ENCODE results near the gene LYPD6.

DNA sequence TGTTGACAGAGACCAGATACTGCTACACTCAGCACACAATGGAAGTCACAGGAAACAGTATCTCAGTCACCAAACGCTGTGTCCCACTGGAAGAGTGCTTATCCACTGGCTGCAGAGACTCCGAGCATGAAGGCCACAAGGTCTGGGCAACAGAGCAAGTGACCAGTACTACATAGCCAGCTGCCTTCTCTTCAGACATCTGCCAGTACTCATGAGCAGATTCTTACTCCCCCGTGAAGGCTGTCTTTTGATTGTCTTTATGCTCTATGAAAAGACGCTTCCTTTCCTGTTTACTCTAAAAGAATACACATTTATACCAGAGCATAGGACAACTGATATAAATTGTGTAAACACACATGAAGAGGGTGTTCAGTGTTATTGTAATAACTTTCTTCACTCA is 138.2 kb downstream of the LYPD6 start:
- no peak for TF ChIP-seq EZH2 (optimal IDR thresholded peaks at IDR 0.05; ENCODE audit: low read depth, low read length)
- TF ChIP-seq CTCF (IDR thresholded peaks at IDR 0.05; ENCODE audit: low read length), result no peak

Measured in MM.1S (cell line).